Measurements from ENCODE around the gene RAB11A.
"Not testable (repeated sequence)": the region's sequence is repeated elsewhere in the genome, so short reads cannot be mapped to it uniquely, and the experiment has no call there.

RAB11A gene

GRCh38 chr15:65867933-65868332 lies 1.4 kb upstream of the RAB11A start:
- peaks cover 22% of the 10 kb centered on the region for H3K36me3 Mint-ChIP-seq (ENCODE audit: low read depth)
- not testable (repeated sequence) for DNase-seq, H3K27me3 Mint-ChIP-seq, H3K27ac Mint-ChIP-seq, H3K4me3 Mint-ChIP-seq, H3K9me3 Mint-ChIP-seq
- H3K4me1 Mint-ChIP-seq (ENCODE audit: low read depth): peaks cover 25% of the 10 kb centered on the region

GRCh38 chr15:65868546-65869125 lies 655 bp upstream of the RAB11A start:
- Mint-ChIP-seq H3K27ac (peak overlapping the region; percentile 99), H3K27me3 (no peaks in the 10 kb centered on the region), H3K4me3 (peak overlapping the region; percentile 99), H3K36me3 (ENCODE audit: low read depth) (peaks cover 24% of the 10 kb centered on the region), H3K9me3 (no peaks in the 10 kb centered on the region), H3K4me1 (ENCODE audit: low read depth) (peaks cover 29% of the 10 kb centered on the region)
- DNase-seq: no peak

GRCh38 chr15:65869954-65870871 lies 922 bp downstream of the RAB11A start:
- H3K9me3 Mint-ChIP-seq: no peaks in the 10 kb centered on the region
- H3K4me3 Mint-ChIP-seq: peak overlapping the region; percentile 99
- H3K27me3 Mint-ChIP-seq: no peaks in the 10 kb centered on the region
- H3K4me1 Mint-ChIP-seq (ENCODE audit: low read depth): peaks cover 34% of the 10 kb centered on the region
- peaks cover 34% of the 10 kb centered on the region for H3K36me3 Mint-ChIP-seq (ENCODE audit: low read depth)
- H3K27ac Mint-ChIP-seq: peak overlapping the region; percentile 99
- peak; percentile 48 for DNase-seq

- peak overlapping the region; percentile 99 for H3K4me3 Mint-ChIP-seq
- peaks cover 40% of the 10 kb centered on the region for H3K36me3 Mint-ChIP-seq (ENCODE audit: low read depth)
- no peaks in the 10 kb centered on the region for H3K9me3 Mint-ChIP-seq
- no peak for DNase-seq
- H3K27me3 Mint-ChIP-seq: no peaks in the 10 kb centered on the region
- H3K4me1 Mint-ChIP-seq (ENCODE audit: low read depth): peaks cover 41% of the 10 kb centered on the region
- H3K27ac Mint-ChIP-seq: peak overlapping the region; percentile 99
Observed at GRCh38 chr15:65870889-65871533, 1.7 kb downstream of the RAB11A start.

- not testable (repeated sequence) for H3K4me3 Mint-ChIP-seq, DNase-seq, H3K9me3 Mint-ChIP-seq, H3K27ac Mint-ChIP-seq, H3K27me3 Mint-ChIP-seq
- H3K36me3 Mint-ChIP-seq (ENCODE audit: low read depth): peaks cover 46% of the 10 kb centered on the region
- peaks cover 44% of the 10 kb centered on the region for H3K4me1 Mint-ChIP-seq (ENCODE audit: low read depth)
Observed at GRCh38 chr15:65871886-65872285, 2.6 kb downstream of the RAB11A start.

- not testable (repeated sequence) for H3K9me3 Mint-ChIP-seq, H3K4me3 Mint-ChIP-seq, H3K27me3 Mint-ChIP-seq, DNase-seq
- Mint-ChIP-seq H3K4me1 (ENCODE audit: low read depth) (peaks cover 48% of the 10 kb centered on the region), H3K36me3 (ENCODE audit: low read depth) (peaks cover 51% of the 10 kb centered on the region), H3K27ac (peak overlapping the region; percentile 58)
Observed at GRCh38 chr15:65872596-65872995, 3.3 kb downstream of the RAB11A start.

GRCh38 chr15:65873256-65873655 lies 4.0 kb downstream of the RAB11A start:
- DNase-seq: no peak
- Mint-ChIP-seq H3K4me3 (no peak overlapping the region), H3K36me3 (ENCODE audit: low read depth) (peaks cover 58% of the 10 kb centered on the region), H3K9me3 (no peaks in the 10 kb centered on the region), H3K4me1 (ENCODE audit: low read depth) (peaks cover 52% of the 10 kb centered on the region), H3K27ac (no peak overlapping the region), H3K27me3 (no peaks in the 10 kb centered on the region)

GRCh38 chr15:65875458-65875857 lies 6.2 kb downstream of the RAB11A start:
- no peak overlapping the region for H3K4me3 Mint-ChIP-seq
- H3K9me3 Mint-ChIP-seq: no peaks in the 10 kb centered on the region
- peaks cover 65% of the 10 kb centered on the region for H3K36me3 Mint-ChIP-seq (ENCODE audit: low read depth)
- no peak for DNase-seq
- peaks cover 45% of the 10 kb centered on the region for H3K4me1 Mint-ChIP-seq (ENCODE audit: low read depth)
- H3K27ac Mint-ChIP-seq: peak overlapping the region; percentile 47
- H3K27me3 Mint-ChIP-seq: no peaks in the 10 kb centered on the region

- no peaks in the 10 kb centered on the region for H3K9me3 Mint-ChIP-seq
- no peak overlapping the region for H3K4me3 Mint-ChIP-seq
- H3K36me3 Mint-ChIP-seq (ENCODE audit: low read depth): peaks cover 73% of the 10 kb centered on the region
- DNase-seq: no peak
- H3K27me3 Mint-ChIP-seq: no peaks in the 10 kb centered on the region
- H3K27ac Mint-ChIP-seq: no peak overlapping the region
- H3K4me1 Mint-ChIP-seq (ENCODE audit: low read depth): peaks cover 52% of the 10 kb centered on the region
Observed at GRCh38 chr15:65877749-65878148, 8.5 kb downstream of the RAB11A start.

GRCh38 chr15:65881766-65882434 lies 12.6 kb downstream of the RAB11A start:
- Mint-ChIP-seq H3K4me3 (no peak overlapping the region), H3K36me3 (ENCODE audit: low read depth) (peaks cover 80% of the 10 kb centered on the region), H3K27ac (peak overlapping the region; percentile 45), H3K4me1 (ENCODE audit: low read depth) (peaks cover 66% of the 10 kb centered on the region), H3K9me3 (no peaks in the 10 kb centered on the region), H3K27me3 (no peaks in the 10 kb centered on the region)
- DNase-seq: no peak

- no peaks in the 10 kb centered on the region for H3K27me3 Mint-ChIP-seq
- H3K9me3 Mint-ChIP-seq: no peaks in the 10 kb centered on the region
- DNase-seq: no peak
- peaks cover 81% of the 10 kb centered on the region for H3K36me3 Mint-ChIP-seq (ENCODE audit: low read depth)
- peaks cover 74% of the 10 kb centered on the region for H3K4me1 Mint-ChIP-seq (ENCODE audit: low read depth)
- no peak overlapping the region for H3K4me3 Mint-ChIP-seq
- peak overlapping the region; percentile 22 for H3K27ac Mint-ChIP-seq
Observed at GRCh38 chr15:65883571-65883970, 14.3 kb downstream of the RAB11A start.

GRCh38 chr15:65884511-65884910 lies 15.2 kb downstream of the RAB11A start:
- Mint-ChIP-seq H3K9me3 (no peaks in the 10 kb centered on the region), H3K4me3 (no peak overlapping the region), H3K27ac (no peak overlapping the region), H3K27me3 (no peaks in the 10 kb centered on the region), H3K36me3 (ENCODE audit: low read depth) (peaks cover 82% of the 10 kb centered on the region), H3K4me1 (ENCODE audit: low read depth) (peaks cover 83% of the 10 kb centered on the region)
- no peak for DNase-seq

GRCh38 chr15:65885668-65886218 lies 16.5 kb downstream of the RAB11A start:
- no peaks in the 10 kb centered on the region for H3K27me3 Mint-ChIP-seq
- peaks cover 80% of the 10 kb centered on the region for H3K36me3 Mint-ChIP-seq (ENCODE audit: low read depth)
- H3K9me3 Mint-ChIP-seq: no peaks in the 10 kb centered on the region
- no peak overlapping the region for H3K4me3 Mint-ChIP-seq
- DNase-seq: no peak
- peak overlapping the region; percentile 55 for H3K27ac Mint-ChIP-seq
- H3K4me1 Mint-ChIP-seq (ENCODE audit: low read depth): peaks cover 87% of the 10 kb centered on the region

- Mint-ChIP-seq H3K27me3 (no peaks in the 10 kb centered on the region), H3K27ac (peak overlapping the region; percentile 89), H3K4me3 (peak overlapping the region; percentile 32), H3K4me1 (ENCODE audit: low read depth) (peaks cover 84% of the 10 kb centered on the region), H3K9me3 (no peaks in the 10 kb centered on the region), H3K36me3 (ENCODE audit: low read depth) (peaks cover 81% of the 10 kb centered on the region)
- no peak for DNase-seq
Observed at GRCh38 chr15:65887565-65887964, 18.3 kb downstream of the RAB11A start.
